Measurements from ENCODE around the gene PROCA1. TPM values are rescaled to one million over a fixed set of nuclear protein-coding genes. Genes with fewer than 3 reads are reported as not detected.
A peak's percentile ranks its signal among the peaks of the same experiment; 100 is the strongest.

PROCA1 gene
- total RNA-seq, 1 experiment from 2014 or later: 4.6 TPM

GRCh38 chr17:28710861-28711722, 596 bp downstream of the PROCA1 start:
- intact Hi-C loops (cut with micrococcal nuclease; ENCODE audit: unreplicated experiment): loop anchor here (5.0 kb wide), 1 partner anchor 49 kb away; the partner anchor contains the start of genes SDF2 and SUPT6H
- Histone ChIP-seq H3K36me3 (ENCODE audit: insufficient read depth, low read length, poor library complexity, severe bottlenecking) (peaks cover 27% of the 10 kb centered on the region), H3K27me3 (replicated peaks; ENCODE audit: insufficient read depth, low read depth, low read length, poor library complexity) (no peaks in the 10 kb centered on the region), H3K4me1 (ENCODE audit: insufficient read depth, low read length, poor library complexity, severe bottlenecking) (peaks cover 9% of the 10 kb centered on the region), H3K4me3 (ENCODE audit: low read depth, low read length, poor library complexity, severe bottlenecking) (peak overlapping the region; percentile 56), H3K27ac (ENCODE audit: low read depth, low read length, poor library complexity, severe bottlenecking) (peak overlapping the region; percentile 85), H3K9me3 (ENCODE audit: low read depth, low read length, poor library complexity, severe bottlenecking) (no peaks in the 10 kb centered on the region)
- ChIA-PET CTCF (interaction anchor here (0.5 to 0.6 kb wide), 2 partner anchors 8 to 16 kb away, joined by 5 to 6 read pairs; partner anchors contain the start of gene RPL23A), POLR2A (ENCODE audit: low non-redundant PET) (interaction anchor here (0.6 to 1.1 kb wide), 4 partner anchors 9 to 413 kb away, joined by 3 to 10 read pairs (median 6); no protein-coding TSS in a partner anchor)
- DNase-seq (ENCODE audit: low spot score): peak; percentile 95
- TF ChIP-seq CTCF (conservative IDR thresholded peaks at IDR 0.05; ENCODE audit: low read depth, low read length) (no peak), EZH2 (IDR thresholded peaks at IDR 0.05; ENCODE audit: borderline replicate concordance, low read depth, low read length, poor library complexity, severe bottlenecking) (no peak)
- no TSS peak for BruUV-seq (replicated peaks)

GRCh38 chr17:28707339-28707720, 4.4 kb downstream of the PROCA1 start:
- Histone ChIP-seq H3K27ac (ENCODE audit: low read depth, low read length, poor library complexity, severe bottlenecking) (no peak overlapping the region), H3K9me3 (ENCODE audit: low read depth, low read length, poor library complexity, severe bottlenecking) (no peaks in the 10 kb centered on the region), H3K4me1 (ENCODE audit: insufficient read depth, low read length, poor library complexity, severe bottlenecking) (peaks cover 4% of the 10 kb centered on the region), H3K27me3 (replicated peaks; ENCODE audit: insufficient read depth, low read depth, low read length, poor library complexity) (no peaks in the 10 kb centered on the region), H3K36me3 (ENCODE audit: insufficient read depth, low read length, poor library complexity, severe bottlenecking) (peaks cover 8% of the 10 kb centered on the region), H3K4me3 (ENCODE audit: low read depth, low read length, poor library complexity, severe bottlenecking) (no peak overlapping the region)
- ChIA-PET CTCF (no interaction called here), POLR2A (ENCODE audit: low non-redundant PET) (no interaction called here)
- BruUV-seq (replicated peaks): TSS peak; percentile 29
- no peak for DNase-seq (ENCODE audit: low spot score)
- intact Hi-C loops (cut with micrococcal nuclease; ENCODE audit: unreplicated experiment): no loop called here
- no peak for TF ChIP-seq EZH2 (IDR thresholded peaks at IDR 0.05; ENCODE audit: borderline replicate concordance, low read depth, low read length, poor library complexity, severe bottlenecking)
- TF ChIP-seq CTCF (conservative IDR thresholded peaks at IDR 0.05; ENCODE audit: low read depth, low read length): no peak

- Histone ChIP-seq H3K4me3 (ENCODE audit: low read depth, low read length, poor library complexity, severe bottlenecking) (no peak overlapping the region), H3K27ac (ENCODE audit: low read depth, low read length, poor library complexity, severe bottlenecking) (no peak overlapping the region), H3K4me1 (ENCODE audit: insufficient read depth, low read length, poor library complexity, severe bottlenecking) (peaks cover 4% of the 10 kb centered on the region), H3K27me3 (replicated peaks; ENCODE audit: insufficient read depth, low read depth, low read length, poor library complexity) (no peaks in the 10 kb centered on the region), H3K36me3 (ENCODE audit: insufficient read depth, low read length, poor library complexity, severe bottlenecking) (peaks cover 14% of the 10 kb centered on the region), H3K9me3 (ENCODE audit: low read depth, low read length, poor library complexity, severe bottlenecking) (no peaks in the 10 kb centered on the region)
- TF ChIP-seq EZH2 (IDR thresholded peaks at IDR 0.05; ENCODE audit: borderline replicate concordance, low read depth, low read length, poor library complexity, severe bottlenecking): no peak
- no peak for TF ChIP-seq CTCF (conservative IDR thresholded peaks at IDR 0.05; ENCODE audit: low read depth, low read length)
- ChIA-PET CTCF (no interaction called here), POLR2A (ENCODE audit: low non-redundant PET) (no interaction called here)
- BruUV-seq (replicated peaks): no TSS peak
- no peak for DNase-seq (ENCODE audit: low spot score)
- intact Hi-C loops (cut with micrococcal nuclease; ENCODE audit: unreplicated experiment): no loop called here
These were observed 5.0 kb downstream of the PROCA1 start for GRCh38 chr17:28706471-28707338.

All from A673 (cell line).